H4 (cell line): ENCODE results near the gene MYO9B. TPM values are rescaled to one million over a fixed set of nuclear protein-coding genes. Genes with fewer than 3 reads are reported as not detected.
"Not testable (repeated sequence)": the region's sequence is repeated elsewhere in the genome, so short reads cannot be mapped to it uniquely, and the experiment has no call there.

ENCODE experiments used
- DNase-seq: peaks from one replicate; pipeline ENCODE4 v3.0.0-alpha.2; 2015; ENCODE audit warnings: low spot score
- total RNA-seq: library from RNA; depleted of rRNA; stranded (reverse); fragments of >200 nt; shearing (Covaris generic); gene quantifications from 2 replicates; pipeline ENCODE4 v1.2.3, GENCODE V29; 2014

The MYO9B gene
- total RNA-seq, 1 experiment from 2014 or later = 21.0 TPM

DNA sequence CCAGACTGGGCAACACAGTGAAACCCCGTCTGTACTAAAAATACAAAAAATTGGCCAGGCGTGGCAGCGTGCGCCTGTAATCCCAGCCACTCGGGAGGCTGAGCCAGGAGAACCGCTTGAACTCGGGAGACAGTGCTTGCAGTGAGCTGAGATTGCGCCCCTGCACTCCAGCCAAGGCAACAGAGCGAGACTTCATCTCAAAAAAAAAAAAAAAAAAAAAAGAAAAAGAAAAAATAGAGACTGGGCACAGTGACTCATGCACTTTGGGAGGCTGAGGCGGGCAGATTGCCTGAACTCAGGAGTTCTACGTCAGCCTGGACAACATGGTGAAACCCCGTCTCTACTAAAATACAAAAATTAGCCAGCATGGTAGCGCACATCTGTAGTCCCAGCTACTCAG lies 69.2 kb downstream of the MYO9B start:
- DNase-seq = not testable (repeated sequence)

DNA sequence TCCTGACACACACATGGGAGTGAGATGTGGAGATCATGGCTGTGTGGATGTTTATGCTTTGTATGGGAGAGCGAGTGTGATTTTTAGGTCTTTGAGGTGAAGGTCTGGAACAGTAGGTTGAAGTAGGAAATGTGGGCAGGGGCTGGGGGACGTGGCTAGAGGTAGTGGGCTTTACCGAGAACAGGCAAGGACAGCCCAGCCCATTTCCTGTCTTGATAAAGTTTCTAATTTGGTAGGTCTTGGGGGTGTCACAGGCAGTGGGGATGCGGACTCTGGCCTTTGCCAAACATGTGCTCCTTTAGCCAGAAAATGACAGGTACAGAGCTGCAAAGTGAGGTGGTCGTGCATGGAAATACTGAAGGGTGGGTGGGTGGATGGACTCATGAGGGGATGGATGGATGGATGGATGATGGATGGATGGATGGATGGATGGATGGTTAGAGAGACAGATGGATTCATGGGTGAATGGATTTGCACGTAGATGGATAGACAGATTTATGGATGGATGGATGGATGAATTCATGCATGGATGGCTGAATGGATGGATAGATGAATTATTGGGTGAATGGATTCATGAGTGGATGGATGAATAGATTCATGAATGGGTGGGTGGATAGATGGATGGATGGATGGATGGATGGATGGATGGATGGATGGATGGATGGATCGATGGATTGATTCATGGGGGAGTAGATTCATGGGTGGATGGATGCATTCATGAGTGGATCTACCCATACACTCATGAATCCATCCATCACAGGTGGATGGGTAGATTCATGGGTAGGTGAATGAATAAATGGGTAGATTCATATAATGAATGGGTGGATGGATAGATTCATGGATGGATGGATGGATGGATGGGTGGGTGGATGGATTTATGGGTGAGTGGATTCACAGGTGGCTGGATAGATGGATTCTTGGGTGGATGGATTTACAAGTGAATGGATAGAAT lies 70.2 kb downstream of the MYO9B start:
- no peak for DNase-seq

DNA sequence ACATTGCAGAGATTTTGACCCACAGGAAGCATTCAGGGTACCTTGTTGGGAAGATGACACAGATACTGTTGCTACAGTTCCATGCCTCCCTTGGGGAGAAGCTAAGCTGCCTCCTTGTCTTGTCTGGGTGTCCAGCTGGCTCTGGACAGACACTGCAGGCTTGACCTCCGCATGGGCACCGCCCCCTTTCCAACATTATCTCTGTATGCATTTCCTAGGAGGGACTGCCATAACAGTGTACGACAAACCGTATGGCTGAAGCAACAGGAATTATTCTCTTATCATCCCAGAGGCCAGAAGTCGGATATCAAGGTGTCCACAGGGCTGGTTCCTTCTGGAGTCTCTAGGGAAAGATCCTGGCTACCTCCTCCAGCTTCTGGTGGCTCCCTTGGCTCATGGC lies 72.6 kb downstream of the MYO9B start:
- no peak for DNase-seq

DNA sequence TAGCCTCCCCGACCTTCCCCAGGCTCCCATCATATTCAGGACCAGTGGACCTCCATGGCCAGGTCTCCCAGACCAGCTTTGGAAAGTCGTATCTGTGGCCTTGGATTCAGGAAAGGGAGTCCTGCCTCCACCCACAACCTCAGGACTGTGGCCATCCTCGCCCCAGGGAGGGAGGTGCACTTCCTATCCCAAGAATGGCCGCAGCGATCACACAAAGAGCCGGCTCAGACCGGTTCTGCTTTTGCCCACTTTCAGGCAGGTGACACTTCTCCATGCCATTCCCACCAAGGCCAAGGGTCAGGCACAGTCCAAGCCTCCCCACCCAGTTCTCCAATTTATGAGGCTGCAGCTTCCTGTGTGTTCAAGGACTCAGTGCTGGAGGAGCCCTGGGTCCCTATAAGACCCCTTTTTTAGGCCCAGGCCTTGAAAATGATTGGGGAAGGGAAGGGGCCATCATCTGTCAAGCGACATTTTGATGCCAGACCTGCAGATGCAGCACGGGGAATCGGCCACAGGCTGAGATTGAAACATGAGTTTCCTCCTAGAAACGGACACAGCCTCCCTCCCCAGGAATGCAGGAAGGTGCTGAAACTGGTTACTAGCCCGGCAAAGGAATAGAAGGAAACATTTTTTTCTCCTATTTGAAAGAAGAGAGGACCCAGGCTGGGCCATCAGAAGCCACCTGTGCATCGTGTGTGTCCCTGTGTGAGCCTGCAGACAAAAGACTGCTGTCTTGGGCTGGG lies 74.0 kb downstream of the MYO9B start:
- DNase-seq = no peak

DNA sequence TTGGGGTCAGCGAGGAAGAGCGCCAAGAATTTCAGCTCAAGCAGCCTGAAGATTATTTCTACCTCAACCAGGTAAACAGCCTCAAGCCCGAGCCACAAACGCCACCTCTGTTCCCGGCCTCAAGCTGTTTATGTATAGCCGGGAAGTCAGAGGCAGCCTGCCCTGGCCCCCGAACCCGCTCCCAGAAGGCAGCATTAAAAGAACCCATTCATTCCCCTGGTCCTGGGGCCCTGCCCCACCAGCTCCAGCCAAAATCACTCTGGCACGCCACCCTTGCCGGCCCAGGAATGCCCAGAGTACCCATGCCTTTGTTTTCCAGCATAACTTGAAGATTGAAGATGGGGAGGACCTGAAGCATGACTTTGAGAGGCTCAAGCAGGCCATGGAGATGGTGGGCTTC lies 78.4 kb downstream of the MYO9B start:
- no peak for DNase-seq

DNA sequence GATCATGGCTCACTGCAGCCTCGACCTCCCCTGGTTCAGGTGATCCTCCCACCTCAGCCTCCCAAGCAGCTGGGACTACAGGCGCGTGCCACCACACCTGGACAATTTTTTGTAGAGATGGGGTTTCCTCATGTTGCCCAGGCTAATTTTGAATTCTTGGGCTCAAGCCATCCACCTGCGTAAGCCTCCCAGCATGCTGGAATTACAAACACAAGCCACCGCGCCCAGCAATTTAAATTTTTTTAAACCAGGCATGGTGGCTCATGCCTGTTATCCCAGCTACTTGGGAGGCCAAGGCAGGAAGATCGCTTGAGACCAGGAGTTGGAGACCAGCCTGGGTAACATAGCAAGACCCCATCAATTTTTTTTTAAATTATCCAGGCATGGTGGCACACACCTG lies 79.7 kb downstream of the MYO9B start:
- DNase-seq = no peak

DNA sequence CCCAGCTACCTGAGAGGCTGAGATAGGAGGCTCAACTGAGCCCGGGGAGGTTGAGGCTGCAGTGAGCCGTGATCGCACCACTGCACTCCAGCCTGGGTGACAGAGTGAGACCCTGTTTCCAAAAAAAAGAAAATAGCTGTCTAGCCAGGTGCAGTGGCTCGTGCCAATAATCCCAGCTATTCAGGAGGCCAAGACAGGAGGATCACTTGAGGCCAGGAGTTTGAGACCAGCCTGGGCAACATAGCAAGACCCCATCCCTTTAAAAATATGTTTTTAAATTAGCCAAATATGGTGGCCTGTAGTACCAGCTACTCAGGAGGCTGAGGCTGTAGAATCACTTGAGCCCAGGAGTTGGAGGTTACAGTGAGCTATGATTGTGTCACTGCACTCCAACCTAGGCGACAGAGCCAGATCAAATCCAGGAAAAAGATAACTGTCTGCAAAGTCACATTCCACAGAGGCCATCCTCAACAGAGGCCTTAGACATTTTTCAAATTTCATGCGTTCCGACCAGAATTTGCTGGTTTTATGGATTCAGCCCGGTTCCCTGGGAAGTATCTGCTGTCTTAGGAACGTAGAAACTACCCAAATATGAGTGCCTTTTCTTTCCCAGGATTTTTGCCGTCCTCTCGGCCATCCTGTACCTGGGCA lies 80.8 kb downstream of the MYO9B start:
- DNase-seq = no peak

DNA sequence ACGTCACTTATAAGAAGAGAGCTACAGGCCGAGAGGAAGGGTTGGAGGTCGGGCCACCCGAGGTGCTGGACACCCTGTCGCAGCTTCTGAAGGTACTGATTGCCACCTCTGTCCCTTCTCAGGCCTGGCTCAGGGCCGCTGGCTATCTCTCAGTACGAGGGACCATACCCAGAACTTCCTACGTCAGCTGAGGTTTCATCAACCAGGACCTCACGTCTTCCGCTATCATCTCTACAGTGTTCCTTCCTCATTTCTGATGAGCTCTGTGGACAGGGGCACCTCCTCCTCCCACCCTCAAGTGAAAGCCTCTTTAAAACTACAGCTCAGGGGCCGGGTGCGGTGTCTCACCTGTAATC lies 81.3 kb downstream of the MYO9B start:
- DNase-seq = no peak

DNA sequence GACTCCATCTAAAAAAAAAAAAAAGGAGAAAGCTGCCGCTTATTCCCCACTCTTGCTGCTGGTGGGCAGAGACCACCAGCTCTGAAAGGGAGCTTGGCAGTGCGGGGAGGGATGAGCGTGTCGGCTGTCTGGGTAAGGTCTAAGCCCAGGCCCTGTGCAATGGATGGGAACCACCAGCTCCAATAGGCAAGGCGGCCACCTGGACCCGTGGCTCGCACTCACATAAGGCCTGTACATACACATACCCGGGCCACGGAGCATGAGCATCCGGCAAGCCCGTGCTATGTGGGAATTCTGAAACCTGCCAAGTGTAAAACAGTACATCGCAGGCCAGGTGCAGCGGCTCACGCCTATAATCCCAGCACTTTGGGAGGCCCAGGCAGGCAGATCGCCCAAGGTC lies 83.0 kb downstream of the MYO9B start:
- no peak for DNase-seq

DNA sequence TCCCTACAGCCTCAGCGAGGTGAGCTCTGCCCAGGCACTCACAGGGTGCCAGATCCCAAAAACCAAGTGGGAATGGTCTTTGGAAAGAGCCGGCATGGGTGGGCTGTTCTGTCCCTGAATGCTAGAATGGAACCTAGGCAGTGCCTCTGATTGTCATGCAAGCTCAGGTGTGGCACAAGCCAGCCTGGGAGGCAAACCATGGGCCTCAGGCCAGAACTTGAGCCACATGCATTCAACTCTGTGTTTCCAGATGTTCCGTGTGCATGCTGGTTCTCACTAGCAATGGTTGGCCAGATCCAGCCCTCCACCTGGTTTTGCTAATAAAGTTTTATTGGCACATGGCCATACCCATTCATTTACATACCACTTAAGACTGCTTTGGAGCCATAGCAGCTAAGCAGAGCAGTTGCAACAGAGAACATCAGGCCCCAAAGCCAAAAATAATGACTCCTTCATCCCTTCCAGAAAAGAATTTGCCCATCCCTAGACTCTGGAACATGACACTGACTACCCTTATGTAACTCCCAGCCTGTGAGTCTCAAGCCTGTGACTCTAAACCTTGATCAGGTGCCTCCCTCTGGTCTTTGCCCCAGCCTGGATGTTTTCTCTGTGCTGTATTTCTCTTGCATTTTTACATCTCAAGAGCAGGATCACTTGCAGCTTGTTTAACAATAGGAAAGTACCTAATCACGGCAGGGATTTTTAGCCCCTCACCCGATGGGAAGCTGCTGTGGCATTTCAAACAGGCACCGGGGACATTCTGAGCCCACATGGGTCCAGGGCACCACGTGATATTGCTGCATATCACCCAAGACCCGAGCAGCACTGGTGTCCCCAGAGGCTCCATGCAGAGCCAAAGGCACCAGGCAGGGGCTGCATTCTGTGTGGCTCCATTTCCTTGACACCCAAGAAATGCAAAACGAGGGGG lies 84.2 kb downstream of the MYO9B start:
- DNase-seq = no peak

DNA sequence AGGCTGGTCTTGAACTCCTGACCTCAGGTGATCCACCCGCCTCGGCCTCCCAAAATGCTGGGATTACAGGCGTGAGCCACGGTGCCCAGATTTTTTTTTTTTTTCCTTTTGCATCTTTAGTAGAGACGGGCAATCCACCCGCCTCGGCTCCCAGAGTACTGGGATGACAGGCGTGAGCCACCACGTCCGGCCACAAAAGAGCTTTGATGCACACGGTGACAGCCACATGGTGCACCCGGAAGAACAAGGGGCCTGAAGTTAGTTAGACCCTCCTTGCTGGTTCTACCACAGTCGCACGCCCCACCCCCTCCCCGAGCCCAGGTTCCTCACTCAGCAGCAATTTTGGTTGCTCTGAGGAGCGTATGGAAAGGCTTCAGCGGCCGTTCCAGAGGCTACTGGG lies 85.3 kb downstream of the MYO9B start:
- DNase-seq = no peak

DNA sequence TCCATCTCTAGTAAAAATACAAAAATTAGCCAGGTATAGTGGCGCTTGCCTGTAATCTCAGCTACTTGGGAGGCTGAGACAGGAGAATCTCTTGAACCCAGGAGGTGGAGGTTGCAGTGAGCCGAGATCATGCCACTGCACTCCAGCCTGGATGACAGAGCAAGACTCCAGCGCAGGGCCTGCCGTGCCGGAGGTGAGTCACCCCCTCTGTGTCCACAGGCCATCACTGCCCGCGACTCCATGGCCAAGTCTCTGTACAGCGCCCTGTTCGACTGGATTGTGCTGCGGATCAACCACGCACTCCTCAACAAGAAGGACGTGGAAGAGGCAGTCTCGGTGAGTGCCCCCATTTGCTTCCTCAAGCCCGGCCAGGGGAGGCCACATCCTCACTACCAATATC lies 86.6 kb downstream of the MYO9B start:
- DNase-seq = not testable (repeated sequence)

DNA sequence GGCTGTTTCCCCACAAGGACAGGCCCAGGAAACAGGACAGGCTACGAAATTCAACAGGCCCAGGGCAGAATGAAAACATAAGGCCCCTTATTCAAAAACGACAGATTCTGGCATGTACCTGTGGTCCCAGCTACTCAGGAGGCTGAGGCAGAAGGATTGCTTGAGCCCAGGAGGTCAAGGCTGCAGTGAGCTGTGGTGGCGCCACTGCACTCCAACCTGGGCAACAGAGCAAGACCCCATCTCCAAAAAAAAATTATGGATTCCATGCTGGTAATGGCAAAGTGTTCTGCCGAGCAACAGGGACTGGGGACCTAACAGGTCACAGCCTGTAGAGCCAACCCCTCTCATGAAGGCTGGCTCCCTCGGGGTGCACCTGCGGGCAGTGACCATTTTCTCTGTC lies 87.0 kb downstream of the MYO9B start:
- DNase-seq = no peak

DNA sequence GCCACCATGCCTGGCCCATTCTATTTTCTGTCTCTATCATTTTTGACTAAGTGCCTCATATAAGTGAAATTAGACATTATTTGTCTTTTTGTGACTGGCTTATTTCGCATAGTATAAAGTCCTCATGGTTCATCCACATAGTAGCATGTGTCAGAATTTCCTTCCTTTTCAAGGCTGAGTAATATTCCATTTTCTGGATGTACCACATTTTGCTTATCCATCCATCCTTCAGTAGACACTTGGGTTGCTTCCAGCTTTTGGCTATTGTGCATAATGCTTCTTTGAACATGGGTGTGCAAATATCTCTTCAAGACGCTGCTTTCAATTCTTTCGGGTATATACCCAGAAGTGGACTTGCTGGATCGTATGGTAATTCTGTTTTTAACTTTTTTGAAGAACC lies 88.1 kb downstream of the MYO9B start:
- DNase-seq = no peak

DNA sequence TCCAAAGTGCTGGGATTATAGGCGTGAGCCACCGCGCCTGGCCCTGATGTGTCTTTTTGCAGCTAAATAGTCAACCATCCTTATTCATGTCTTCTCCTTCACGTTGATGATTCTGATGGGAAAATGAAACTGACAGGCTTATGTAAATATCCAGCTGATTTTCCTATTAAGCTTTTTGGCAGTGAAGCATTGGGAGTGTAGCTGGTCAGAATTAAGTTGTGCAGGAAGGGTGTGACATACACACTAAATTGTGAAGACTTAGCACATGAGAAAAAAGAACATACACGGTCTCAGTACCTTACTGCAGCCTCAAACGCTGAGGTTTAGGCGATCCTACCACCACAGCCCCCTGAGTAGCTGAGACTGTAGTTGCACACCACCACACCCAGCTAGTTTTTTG lies 89.1 kb downstream of the MYO9B start:
- DNase-seq = no peak

DNA sequence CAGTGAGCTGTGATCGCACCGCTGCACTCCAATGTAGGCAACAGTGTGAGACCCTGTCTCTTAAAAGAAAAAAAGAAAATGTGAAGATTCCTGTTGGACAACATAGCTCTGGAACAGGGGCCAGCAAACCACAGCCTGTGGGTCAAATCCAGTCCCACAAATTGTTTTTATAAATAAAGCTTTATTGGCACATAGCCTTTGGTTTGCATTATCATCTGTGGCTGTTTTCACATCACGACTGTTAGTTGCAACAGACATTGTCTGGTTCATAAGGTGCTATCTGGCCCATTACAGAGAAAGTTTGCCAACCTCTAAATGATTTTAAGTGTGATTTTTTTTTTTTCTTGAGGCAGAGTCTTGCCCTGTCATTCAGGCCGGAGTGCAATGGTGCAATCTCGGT lies 90.1 kb downstream of the MYO9B start:
- no peak for DNase-seq

DNA sequence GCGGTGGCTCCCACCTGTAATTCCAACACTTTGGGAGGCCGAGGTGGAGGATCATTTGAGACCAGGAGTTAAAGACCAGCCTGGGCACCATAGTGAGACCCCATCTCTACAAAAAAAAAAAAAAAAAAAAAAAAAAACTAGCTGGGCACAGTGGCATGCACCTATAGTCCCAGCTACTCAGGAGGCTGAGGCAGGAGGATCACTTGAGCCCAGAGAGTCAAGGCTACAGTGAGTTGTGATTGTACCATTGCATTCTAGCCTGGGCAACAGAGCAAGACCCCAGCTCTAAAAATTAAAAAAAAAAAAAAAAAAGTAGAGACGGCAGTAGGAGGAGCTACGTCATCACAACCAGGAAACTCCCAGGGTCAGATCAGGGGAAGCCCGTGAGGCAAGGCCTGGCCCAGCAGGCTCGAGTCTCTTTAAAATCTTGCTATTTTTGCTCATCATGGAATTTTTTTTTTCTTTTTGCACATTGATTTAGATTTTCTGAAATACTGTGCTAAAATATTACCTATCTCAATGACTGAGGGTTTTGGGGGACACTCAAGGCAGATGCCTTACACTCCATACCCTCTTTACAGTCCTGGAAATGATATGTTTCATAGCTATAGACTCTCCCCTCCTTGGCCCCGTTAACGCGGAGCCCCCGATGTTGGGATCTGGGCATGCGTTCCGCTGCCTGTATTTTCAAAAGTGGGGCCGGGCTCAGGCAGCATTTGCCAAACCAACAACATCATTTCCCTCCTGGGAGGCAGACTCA lies 95.1 kb downstream of the MYO9B start:
- no peak for DNase-seq

DNA sequence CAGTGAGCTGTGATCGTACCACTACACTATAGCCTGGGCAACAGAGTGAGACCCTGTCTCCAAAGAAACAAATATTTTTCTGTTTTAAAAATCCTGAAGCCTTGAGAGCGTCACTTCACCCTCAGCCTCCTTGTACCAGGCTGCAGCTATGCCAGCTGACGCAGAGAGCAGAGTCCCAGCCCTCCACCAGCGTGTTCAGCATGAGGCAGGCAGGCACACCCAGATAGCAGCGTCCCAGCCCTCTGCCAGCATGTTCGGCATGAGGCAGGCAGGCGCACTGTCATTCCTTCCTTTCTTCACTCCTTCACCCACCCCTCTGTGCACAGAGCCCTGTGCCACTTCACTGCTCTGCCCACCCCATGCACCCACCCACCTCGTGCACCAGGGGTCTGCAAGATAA lies 96.3 kb downstream of the MYO9B start:
- DNase-seq = no peak

DNA sequence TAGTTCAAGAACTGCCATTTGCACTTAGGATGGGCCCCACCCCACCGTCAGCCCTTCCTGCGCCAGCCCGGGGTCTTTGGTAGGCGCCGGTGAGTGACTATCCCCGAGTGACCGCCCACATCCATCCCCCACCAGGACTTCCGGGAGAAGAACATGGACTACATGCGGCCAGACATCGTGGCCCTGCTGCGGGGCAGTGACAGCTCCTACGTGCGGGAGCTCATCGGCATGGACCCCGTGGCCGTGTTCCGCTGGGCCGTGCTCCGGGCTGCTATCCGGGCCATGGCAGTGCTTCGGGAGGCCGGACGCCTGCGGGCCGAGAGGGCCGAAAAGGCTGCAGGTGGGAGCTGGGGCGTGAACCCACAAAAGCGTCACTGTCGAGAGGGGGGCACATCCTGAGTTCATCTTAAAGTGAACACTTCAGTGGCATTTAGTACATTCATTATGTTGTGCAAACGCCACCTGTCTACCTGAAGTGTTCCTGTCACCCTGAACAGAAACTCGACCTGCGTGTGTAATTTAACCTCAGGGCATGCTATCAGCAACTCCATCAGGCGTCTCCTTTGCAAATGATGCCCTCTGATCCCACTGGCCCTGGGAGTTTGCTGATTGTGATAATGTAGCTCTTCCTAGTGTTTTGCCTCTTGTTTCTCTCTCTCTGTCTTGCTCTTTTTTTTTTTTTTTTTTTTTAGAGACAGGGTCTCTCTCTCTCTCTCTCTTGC lies 97.2 kb downstream of the MYO9B start:
- no peak for DNase-seq

DNA sequence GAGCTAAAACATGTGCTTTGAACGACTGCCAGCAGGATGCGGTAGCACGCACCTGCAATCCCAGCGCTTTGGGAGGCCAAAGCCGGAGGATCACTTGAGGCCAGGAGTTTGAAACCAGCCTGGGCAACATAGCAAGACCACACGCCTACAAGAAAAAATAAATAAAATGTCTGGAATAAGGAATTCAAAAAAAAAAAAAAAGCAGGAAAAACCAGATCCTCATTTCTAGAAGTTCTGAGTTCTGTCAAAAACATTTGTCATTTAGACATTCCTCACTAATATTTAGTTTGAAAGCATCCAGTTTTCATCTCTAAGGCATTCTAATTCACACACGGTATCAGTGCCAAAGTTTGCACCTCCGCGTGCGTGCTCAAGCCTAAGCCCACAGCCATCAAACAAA lies 102.7 kb downstream of the MYO9B start:
- DNase-seq = no peak
